H9 (cell line): ENCODE data around the gene FAM24B. TPM values are rescaled to one million over a fixed set of nuclear protein-coding genes. Genes with fewer than 3 reads are reported as not detected.
A peak's percentile ranks its signal among the peaks of the same experiment; 100 is the strongest.

ENCODE experiments used
- DNase-seq: peaks from one replicate; pipeline ENCODE4 v3.0.0-alpha.2; 2017
- H2AFZ ChIP-seq: one replicate; pipeline ENCODE4 v1.6.1; 2013; ENCODE audit warnings: mild to moderate bottlenecking, low read length, control low read depth, moderate library complexity
- H2AK5ac ChIP-seq: 2 replicates; pipeline ENCODE4 v1.6.1; 2013; ENCODE audit warnings: low read length, control low read depth, mixed read lengths; ENCODE audit not compliant: insufficient read length
- H2BK120ac ChIP-seq: one replicate; pipeline ENCODE4 v1.6.1; 2013; ENCODE audit warnings: low read depth, mild to moderate bottlenecking, low read length, control low read depth, inconsistent platforms; ENCODE audit not compliant: poor library complexity, severe bottlenecking
- H2BK12ac ChIP-seq: 2 replicates; pipeline ENCODE4 v1.6.1; 2013; ENCODE audit warnings: low read length, control low read depth, mixed read lengths, low read depth; ENCODE audit not compliant: insufficient read length
- H2BK15ac ChIP-seq: 2 replicates; pipeline ENCODE4 v1.6.1; 2013; ENCODE audit warnings: low read depth, low read length, control low read depth
- H2BK20ac ChIP-seq: one replicate; pipeline ENCODE4 v1.6.1; 2013; ENCODE audit warnings: low read depth, mild to moderate bottlenecking, low read length, control low read depth, inconsistent platforms; ENCODE audit not compliant: poor library complexity, severe bottlenecking
- H2BK5ac ChIP-seq: 2 replicates; pipeline ENCODE4 v1.6.1; 2013; ENCODE audit warnings: low read length, control low read depth, mixed read lengths; ENCODE audit not compliant: insufficient read length
- H3K14ac ChIP-seq: 2 replicates; pipeline ENCODE4 v1.6.1; 2013; ENCODE audit warnings: low read length, control low read depth; ENCODE audit not compliant: insufficient read depth
- H3K18ac ChIP-seq: 2 replicates; pipeline ENCODE4 v1.6.1; 2013; ENCODE audit warnings: low read depth, mild to moderate bottlenecking, mixed read lengths, low read length, control low read depth; ENCODE audit not compliant: insufficient read length
- H3K23ac ChIP-seq: 2 replicates; pipeline ENCODE4 v1.6.1; 2013; ENCODE audit warnings: low read length, control low read depth, mixed read lengths, low read depth; ENCODE audit not compliant: insufficient read length
- H3K23me2 ChIP-seq: 2 replicates; pipeline ENCODE4 v1.6.1; 2013; ENCODE audit warnings: low read depth, mild to moderate bottlenecking, mixed read lengths, low read length, control low read depth; ENCODE audit not compliant: insufficient read length, poor library complexity, severe bottlenecking
- H3K27ac ChIP-seq: 2 replicates; pipeline ENCODE4 v1.5.1; 2013; ENCODE audit warnings: low read length, control low read depth, mixed read lengths, low read depth; ENCODE audit not compliant: insufficient read length
- H3K27me3 ChIP-seq: 2 replicates; pipeline ENCODE4 v1.6.1; 2013; ENCODE audit warnings: low read length, control low read depth, inconsistent platforms; ENCODE audit not compliant: insufficient read depth
- H3K4ac ChIP-seq: 2 replicates; pipeline ENCODE4 v1.6.1; 2013; ENCODE audit warnings: low read depth, mild to moderate bottlenecking, control low read depth, inconsistent platforms, low read length, moderate library complexity
- H3K4me1 ChIP-seq: 2 replicates; pipeline ENCODE4 v1.6.1; 2013; ENCODE audit warnings: low read length, control low read depth, inconsistent platforms; ENCODE audit not compliant: insufficient read depth
- H3K4me2 ChIP-seq: 2 replicates; pipeline ENCODE4 v1.6.1; 2013; ENCODE audit warnings: low read length, control low read depth, mixed read lengths; ENCODE audit not compliant: insufficient read length, insufficient read depth
- H3K56ac ChIP-seq: 2 replicates; pipeline ENCODE4 v1.6.1; 2013; ENCODE audit warnings: low read depth, mild to moderate bottlenecking, mixed read lengths, low read length, control low read depth; ENCODE audit not compliant: insufficient read length
- H3K79me1 ChIP-seq: 2 replicates; pipeline ENCODE4 v1.6.1; 2013; ENCODE audit warnings: low read depth, mild to moderate bottlenecking, moderate library complexity, low read length, control low read depth, inconsistent platforms; ENCODE audit not compliant: insufficient read depth, poor library complexity, severe bottlenecking
- H3K79me2 ChIP-seq: 2 replicates; pipeline ENCODE4 v1.6.1; 2013; ENCODE audit warnings: low read length, control low read depth, inconsistent platforms; ENCODE audit not compliant: insufficient read depth
- H3K9ac ChIP-seq: 2 replicates; pipeline ENCODE4 v1.6.1; 2013; ENCODE audit warnings: low read length, control low read depth, mixed read lengths; ENCODE audit not compliant: insufficient read length; ENCODE audit errors: extremely low read depth
- H3K9me3 ChIP-seq: one replicate; pipeline ENCODE4 v1.6.1; 2013; ENCODE audit warnings: low read depth, low read length, inconsistent platforms; ENCODE audit not compliant: control insufficient read depth
- H3T11ph ChIP-seq: one replicate; pipeline ENCODE4 v1.6.1; 2013; ENCODE audit warnings: mild to moderate bottlenecking, low read length, control low read depth, inconsistent platforms
- H4K20me1 ChIP-seq: one replicate; pipeline ENCODE4 v1.6.1; 2013; ENCODE audit not compliant: control insufficient read depth, insufficient read length, insufficient read depth
- H4K5ac ChIP-seq: 2 replicates; pipeline ENCODE4 v1.6.1; 2013; ENCODE audit warnings: low read depth, mild to moderate bottlenecking, mixed read lengths, low read length, control low read depth; ENCODE audit not compliant: insufficient read length
- H4K8ac ChIP-seq: replicated peaks from 2 replicates; pipeline ENCODE4 v1.6.1; 2013; ENCODE audit warnings: low read length, control low read depth, mixed read lengths, low read depth; ENCODE audit not compliant: insufficient read length
- H4K91ac ChIP-seq: 2 replicates; pipeline ENCODE4 v1.6.1; 2013; ENCODE audit warnings: low read depth, mild to moderate bottlenecking, moderate library complexity, mixed read lengths, low read length, control low read depth; ENCODE audit not compliant: insufficient read length
- H3K27ac Mint-ChIP-seq, 3 experiments: 2 replicates in 2 of 3; 3 replicates in 1 of 3; pipeline ENCODE4 v1.8.0; 2020 to 2021; ENCODE audit warnings: mixed read lengths in 3 of 3, mild to moderate bottlenecking in 1 of 3, moderate library complexity in 1 of 3
- H3K27me3 Mint-ChIP-seq: 2 replicates; pipeline ENCODE4 v1.8.0; 2021; ENCODE audit warnings: low read depth, mild to moderate bottlenecking, moderate library complexity, mixed read lengths
- H3K36me3 Mint-ChIP-seq, 3 experiments: 2 replicates in 2 of 3; 3 replicates in 1 of 3; pipeline ENCODE4 v1.8.0; 2020 to 2021; ENCODE audit warnings: low read depth in 3 of 3, mixed read lengths in 3 of 3; ENCODE audit not compliant: insufficient read depth in 1 of 3
- H3K4me1 Mint-ChIP-seq, 2 experiments: 2 replicates each; pipeline ENCODE4 v1.8.0; 2020; ENCODE audit warnings: mixed read lengths in 2 of 2
- H3K4me3 Mint-ChIP-seq, 2 experiments: 2 replicates in 1 of 2; 3 replicates in 1 of 2; pipeline ENCODE4 v1.8.0; 2020 to 2021; ENCODE audit warnings: mild to moderate bottlenecking in 2 of 2, mixed read lengths in 2 of 2, moderate library complexity in 1 of 2
- H3K9me3 Mint-ChIP-seq, 2 experiments: 2 replicates in 1 of 2; 3 replicates in 1 of 2; pipeline ENCODE4 v1.8.0; 2020; ENCODE audit warnings: mild to moderate bottlenecking in 2 of 2, mixed read lengths in 2 of 2, moderate library complexity in 1 of 2
- CTCF ChIP-seq: fragments of 200-600 bp; sonication (generic); conservative IDR thresholded peaks from 3 replicates; pipeline ENCODE4 v1.8.0; 2021; ENCODE audit warnings: antibody characterized with exemption, mild to moderate bottlenecking
- WGBS: extraction: QIAGEN DNeasy Blood & Tissue Kit; methylation state at CpG from one replicate; pipeline ENCODE4 v1.1.7; 2013; ENCODE audit warnings: missing lambda C conversion rate, low lambda C conversion rate, mixed read lengths; ENCODE audit not compliant: insufficient read length; ENCODE audit errors: extremely low coverage; 5-methylcytosine and 5-hydroxymethylcytosine counted together
- long read RNA-seq: library from polyadenylated mRNA; unstranded; transcript quantifications from one replicate; pipeline ENCODE4 v2.0.0, GENCODE V29; 2020
- total RNA-seq: library from RNA; stranded (reverse); gene quantifications from 2 replicates; pipeline ENCODE4 v1.2.1, GENCODE V29; 2021

The FAM24B gene
- total RNA-seq: not detected in 2 replicates
- long read RNA-seq, partial matches to known transcripts: 0 of 1 reads
- long read RNA-seq, other reads (novel, unspliced or antisense): 0 of 1 reads

DNA sequence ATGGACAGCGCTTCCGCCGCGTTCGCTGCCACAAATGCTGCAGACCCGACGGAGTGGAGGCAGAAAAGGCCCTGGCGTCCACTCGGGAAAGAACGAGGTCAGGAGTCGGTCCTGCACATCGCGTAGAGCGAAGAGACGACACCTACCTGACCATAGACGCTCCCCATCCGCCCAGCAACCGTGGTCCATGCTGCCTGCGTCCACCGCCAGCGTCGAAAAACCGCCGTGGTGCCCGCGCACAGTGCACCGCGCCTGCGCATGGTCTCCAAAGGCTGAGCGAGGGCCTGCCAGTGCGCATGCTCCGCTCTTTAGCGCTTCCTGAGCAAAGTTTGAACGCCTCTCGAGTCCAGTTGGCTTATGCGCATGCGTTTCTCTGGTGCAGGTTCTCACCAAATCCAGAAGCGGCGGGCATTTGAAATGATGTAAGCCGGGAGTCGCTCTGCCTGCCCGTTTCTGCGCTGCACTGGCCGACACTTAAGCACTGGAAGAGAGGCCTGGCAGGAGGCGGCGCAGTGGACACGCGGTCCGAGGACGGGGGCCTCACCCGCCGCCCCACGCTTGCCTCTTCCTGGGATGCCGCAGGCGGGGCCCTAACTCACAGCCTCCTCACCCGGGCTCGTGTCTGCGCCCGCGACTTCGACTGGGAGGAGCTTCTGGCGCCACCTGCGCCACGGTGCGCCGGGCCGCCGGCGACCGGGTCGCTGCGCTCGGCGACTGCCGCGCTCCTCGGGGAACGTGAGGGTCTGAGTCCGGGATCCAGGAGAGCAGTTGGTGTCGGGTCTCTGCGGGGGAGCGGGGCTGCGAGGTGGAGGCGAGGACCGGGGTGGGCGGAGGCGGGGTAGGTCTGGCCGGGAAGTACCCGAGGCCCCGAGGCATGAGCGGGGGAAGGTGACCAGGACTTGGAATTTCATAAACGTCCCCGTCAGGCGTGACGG lies at the start of gene FAM24B:
Gene FAM24B, minus strand, starts transcription at position 243 of the 935 bp plus-strand sequence. CDS start 29,066 bp downstream, outside the sequence.
- H3K27me3 Mint-ChIP-seq: peaks cover 1% of the 10 kb centered on the region; the same call in 1 of the 2 replicates

More for the DNA sequence above, at the start of gene FAM24B:
- Histone ChIP-seq H3K27me3 (no peaks in the 10 kb centered on the region), H3K9me3 (no peaks in the 10 kb centered on the region), H2AK5ac (no peak within 1 kb of the TSS), H2BK20ac (no peak within 1 kb of the TSS), H2BK15ac (no peak within 1 kb of the TSS), H3T11ph (no peak within 1 kb of the TSS), H4K8ac (no peak within 1 kb of the TSS), H3K4me2 (no peak within 1 kb of the TSS), H2BK5ac (no peak within 1 kb of the TSS), H3K23ac (no peak within 1 kb of the TSS), H3K4ac (no peak within 1 kb of the TSS), H3K23me2 (no peaks in the 10 kb centered on the region), H3K14ac (no peak within 1 kb of the TSS), H4K20me1 (no peaks in the 10 kb centered on the region), H3K9ac (no peak within 1 kb of the TSS), H4K91ac (no peak within 1 kb of the TSS), H3K79me2 (no peaks in the 10 kb centered on the region), H4K5ac (no peak within 1 kb of the TSS), H3K27ac (no peak within 1 kb of the TSS), H3K56ac (no peak within 1 kb of the TSS), H3K18ac (no peak within 1 kb of the TSS), H3K4me1 (no peaks in the 10 kb centered on the region; the same call in 1 of the 2 replicates), H2BK12ac (no peak within 1 kb of the TSS), H3K79me1 (no peaks in the 10 kb centered on the region), H2BK120ac (no peak within 1 kb of the TSS), H2AFZ (no peak within 1 kb of the TSS)
- Mint-ChIP-seq H3K27ac (peak within 1 kb of the TSS in 1 of 3 experiments; percentile 10; a peak in 2 of 7 replicates), H3K36me3 (no peaks in the 10 kb centered on the region; a peak in 1 of 7 replicates), H3K4me3 (no peak within 1 kb of the TSS; a peak in 1 of 5 replicates), H3K9me3 (no peaks in the 10 kb centered on the region), H3K4me1 (peaks cover 40 to 46% of the 10 kb centered on the region in 2 experiments)
- TF ChIP-seq CTCF: no peak
- no CpG with 5 or more reads among the region's 95 CpGs for WGBS
- peak; percentile 84 for DNase-seq
